HG02610 (cell line): ENCODE results near the gene BCAS4.
"Not testable (repeated sequence)": the region's sequence is repeated elsewhere in the genome, so short reads cannot be mapped to it uniquely, and the experiment has no call there.

Source experiments
- ATAC-seq: cut with Tn5 transposase; IDR thresholded peaks from one replicate; pipeline ENCODE4 v1.9.1; 2021; ENCODE audit warnings: mild to moderate bottlenecking, moderate library complexity; ENCODE audit not compliant: unreplicated experiment

BCAS4 gene

GRCh38 chr20:50798650-50799049, 3.8 kb downstream of the BCAS4 start:
- no peak for ATAC-seq

DNA sequence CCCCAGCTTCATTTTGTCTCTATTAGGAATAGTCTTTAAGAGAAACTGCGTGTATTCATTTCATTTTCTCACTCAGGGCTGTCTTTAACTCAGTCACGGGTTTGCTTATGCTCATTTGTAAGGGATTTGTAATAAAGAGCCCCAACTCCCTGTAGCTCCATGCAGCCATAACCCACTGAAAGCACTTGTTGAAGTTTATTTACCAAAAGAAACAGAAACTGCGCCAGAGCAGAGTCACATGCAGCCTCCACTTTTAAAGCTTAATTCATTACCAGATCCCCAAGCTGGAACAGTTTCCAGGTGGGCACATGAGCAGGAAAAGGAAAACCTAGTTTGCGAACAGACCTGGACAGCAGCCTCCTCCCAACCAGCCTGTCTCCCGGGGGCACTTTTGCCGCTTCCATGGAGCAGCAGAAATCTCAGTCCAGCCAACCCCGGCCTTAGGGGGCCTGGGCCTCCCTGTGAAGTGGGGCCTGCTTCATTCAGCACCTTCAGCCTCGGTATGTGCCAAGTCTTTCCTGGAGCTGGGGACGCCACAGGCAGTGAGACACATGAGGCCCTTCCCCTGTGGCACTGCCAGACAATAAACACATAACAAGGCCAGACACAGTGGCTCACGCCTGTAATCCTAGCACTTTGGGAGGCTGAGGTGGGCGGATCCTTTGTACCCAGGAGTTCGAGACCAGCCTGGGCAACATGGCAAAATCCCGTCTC, 4.5 kb downstream of the BCAS4 start:
- no peak for ATAC-seq

DNA sequence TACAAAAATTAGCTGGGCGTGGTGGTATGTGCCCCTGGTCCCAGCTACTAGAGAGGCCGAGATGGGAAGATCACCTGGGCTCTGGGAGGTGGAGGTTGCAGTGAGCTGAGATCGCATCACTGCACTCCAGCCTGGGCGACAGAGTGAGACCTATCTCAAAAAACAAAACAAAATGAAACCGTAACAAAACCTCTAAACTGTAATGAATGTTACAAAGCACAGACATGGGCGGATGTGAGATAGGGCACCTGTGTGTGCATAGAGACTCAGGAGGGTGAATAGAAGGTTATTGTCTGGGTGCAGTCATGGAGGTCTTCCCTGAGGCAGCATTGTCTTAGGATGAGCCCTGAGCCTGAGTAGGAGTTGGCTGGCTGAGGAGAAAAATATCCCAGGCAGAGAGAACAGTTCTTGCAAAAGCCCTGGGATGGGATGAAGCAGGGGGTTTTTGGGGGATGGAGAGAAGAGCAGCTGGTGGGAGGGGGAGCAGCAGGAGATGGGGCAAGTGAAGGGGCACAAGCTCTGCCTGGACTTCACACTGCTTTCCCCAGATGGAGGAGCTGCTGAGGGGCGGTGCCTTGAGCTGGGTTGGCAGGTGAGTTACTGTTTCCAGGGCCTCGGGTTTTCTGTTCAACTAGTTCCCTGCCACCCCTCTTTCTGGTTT, 5.2 kb downstream of the BCAS4 start:
- ATAC-seq: peak; percentile 48

DNA sequence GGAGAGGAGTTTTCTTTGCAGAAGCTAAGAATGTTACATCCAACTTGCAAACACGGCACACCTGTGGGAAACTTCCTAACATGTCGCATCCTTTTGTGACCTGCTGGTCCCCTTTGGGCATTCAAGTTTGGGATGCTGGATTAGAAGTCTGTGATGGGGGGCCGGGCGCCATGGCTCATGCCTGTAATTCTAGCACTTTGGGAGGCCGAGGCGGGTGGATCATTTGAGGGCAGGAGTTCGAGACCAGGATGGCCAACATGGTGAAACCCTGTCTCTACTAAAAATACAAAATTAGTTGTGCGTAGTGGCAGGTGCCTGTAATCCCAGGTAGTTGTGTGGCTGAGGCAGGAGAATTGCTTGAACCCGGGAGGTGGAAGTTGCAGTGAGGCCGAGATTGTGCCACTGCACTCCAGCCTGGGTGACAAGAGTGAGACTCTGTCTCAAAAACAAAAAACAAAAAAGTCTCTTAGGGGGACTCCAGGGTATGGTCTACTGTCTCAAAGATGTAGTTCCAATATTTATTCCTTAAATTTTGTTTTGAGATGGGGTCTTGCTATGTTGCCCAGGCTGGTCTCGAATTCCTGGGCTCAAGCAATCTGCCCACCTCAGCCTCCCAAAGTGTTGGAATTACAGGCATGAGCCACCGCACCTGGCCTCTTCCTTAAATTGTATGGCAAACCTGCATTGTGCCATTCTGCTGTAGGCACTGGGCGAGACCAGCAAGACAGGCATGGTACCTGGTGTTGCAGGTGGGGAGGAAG, 6.3 kb downstream of the BCAS4 start:
- ATAC-seq: not testable (repeated sequence)

DNA sequence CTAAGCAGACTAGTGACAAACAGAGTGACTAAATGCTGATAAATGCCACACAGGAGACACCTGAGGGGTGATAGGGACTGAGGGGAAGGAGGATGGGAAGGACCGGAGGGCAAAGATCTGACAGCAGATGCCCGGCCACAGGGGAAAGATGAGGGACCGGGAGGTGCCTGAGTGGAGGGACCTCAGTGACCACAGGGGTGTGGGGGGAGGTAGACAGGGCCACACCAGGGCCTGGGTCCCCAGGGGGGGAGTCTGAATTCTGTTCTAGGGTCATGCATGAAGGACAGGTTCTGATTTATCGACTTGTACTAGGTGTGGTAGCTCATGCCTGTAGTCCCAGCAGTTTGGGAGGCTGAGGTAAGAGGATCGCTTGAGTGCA, 6.9 kb downstream of the BCAS4 start:
- no peak for ATAC-seq

DNA sequence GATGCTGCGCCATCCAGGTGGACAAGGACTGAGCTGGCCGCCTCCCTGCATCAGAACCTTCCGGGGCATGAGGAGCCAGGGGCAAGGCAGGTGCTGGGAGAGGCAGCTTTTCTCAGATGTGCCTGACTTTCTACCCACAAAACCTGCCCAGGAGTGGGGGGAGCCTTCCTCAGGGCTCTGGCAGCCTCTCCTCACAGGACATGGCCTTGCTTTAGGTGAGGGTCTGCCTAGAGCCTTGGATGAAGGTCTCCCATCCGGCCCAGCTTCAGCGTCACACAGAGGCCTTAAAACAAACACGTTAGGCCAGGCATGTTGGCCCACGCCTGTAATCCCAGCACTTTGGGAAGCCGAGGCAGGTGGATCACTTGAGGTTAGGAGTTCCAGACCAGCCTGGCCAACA, 7.4 kb downstream of the BCAS4 start:
- no peak for ATAC-seq

DNA sequence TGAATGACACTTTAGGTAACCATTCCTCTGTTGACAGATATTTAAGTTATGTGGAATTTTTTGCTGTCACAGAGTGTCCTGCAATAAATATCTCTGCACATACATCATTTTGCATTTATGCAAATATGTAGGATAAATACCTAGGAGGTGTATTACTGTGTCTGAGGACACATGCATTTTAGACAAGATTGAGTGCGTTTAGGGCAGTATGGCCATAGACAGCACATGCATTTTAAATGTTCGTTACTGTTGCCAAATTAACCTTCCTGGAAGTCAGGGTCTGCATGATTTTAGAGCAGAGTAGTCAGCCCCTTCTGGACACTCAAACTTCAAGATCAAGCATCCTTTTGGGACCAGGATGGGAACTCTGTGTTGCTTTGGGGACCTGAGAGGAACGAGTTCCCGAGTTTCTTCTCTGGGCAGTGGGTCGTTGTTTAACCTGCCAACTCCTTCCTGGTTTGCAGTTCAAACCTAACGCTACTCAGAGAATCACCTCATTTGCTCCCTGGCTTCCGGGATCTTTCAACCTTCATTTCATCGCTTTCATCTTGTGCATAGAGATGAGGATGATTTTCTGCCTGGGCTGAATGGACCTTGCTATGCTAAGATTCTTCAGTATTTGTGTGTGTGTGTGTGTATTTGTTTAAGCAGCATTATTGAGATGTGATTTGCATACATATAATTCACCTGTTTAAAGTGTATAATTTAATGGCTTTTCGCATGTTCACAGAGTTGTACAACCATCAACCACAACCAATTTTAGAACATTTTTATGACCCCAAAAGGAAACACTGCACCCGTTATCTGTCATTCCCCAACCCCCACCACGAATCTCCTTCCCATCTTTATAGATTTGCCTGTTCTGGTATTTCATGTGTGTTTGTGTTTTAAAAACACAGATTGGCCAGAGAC, 9.8 kb downstream of the BCAS4 start:
- no peak for ATAC-seq

GRCh38 chr20:50805349-50805684, 10.5 kb downstream of the BCAS4 start:
- ATAC-seq: no peak

GRCh38 chr20:50806126-50806768, 11.4 kb downstream of the BCAS4 start:
- no peak for ATAC-seq

DNA sequence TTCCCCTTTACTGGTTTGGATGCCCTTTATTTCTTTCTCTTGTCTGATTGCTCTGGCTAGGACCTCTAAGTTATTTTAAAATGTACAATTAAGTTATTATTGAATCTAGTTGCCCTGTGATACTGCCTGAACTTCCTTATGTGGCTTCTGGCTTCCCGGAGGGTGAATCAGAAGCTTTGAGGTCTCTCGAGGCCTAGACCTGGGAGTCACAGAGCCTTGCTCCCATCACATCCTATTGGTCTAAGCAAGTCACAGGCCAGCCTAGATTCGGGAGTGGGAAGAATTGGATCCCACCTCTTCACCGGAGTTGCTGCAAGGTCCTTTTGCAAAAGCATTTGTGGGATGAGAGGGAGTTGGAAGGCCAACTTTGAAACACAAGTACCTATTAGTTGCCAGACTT, 15.2 kb downstream of the BCAS4 start:
- no peak for ATAC-seq

- ATAC-seq: no peak
These were observed 16.0 kb downstream of the BCAS4 start for GRCh38 chr20:50810842-50811241.

GRCh38 chr20:50813101-50813643, 18.3 kb downstream of the BCAS4 start:
- ATAC-seq: no peak

DNA sequence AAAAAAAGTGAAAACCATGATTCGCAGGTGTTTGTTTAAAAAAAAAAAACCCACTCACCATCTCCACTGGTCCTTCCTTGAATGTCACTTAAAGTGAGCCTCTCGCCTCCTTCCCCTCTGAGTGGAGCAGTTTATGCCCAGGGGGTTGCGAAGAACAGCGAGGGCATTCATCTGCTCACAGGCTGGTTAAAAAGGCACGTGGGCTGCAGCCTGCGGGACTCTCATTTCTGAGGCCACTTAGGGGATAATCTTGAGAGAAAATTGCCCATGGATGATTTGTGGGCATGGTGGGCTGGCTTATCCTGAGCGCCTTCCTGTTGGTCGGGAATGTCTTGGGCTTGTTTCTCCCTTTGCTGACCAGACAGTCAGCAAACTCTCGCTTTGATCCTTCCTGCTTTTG, 18.9 kb downstream of the BCAS4 start:
- ATAC-seq: no peak

- ATAC-seq: no peak
These were observed 19.7 kb downstream of the BCAS4 start for GRCh38 chr20:50814438-50815161.

- ATAC-seq: peak; percentile 42
These were observed 20.5 kb downstream of the BCAS4 start for GRCh38 chr20:50815162-50815989.

DNA sequence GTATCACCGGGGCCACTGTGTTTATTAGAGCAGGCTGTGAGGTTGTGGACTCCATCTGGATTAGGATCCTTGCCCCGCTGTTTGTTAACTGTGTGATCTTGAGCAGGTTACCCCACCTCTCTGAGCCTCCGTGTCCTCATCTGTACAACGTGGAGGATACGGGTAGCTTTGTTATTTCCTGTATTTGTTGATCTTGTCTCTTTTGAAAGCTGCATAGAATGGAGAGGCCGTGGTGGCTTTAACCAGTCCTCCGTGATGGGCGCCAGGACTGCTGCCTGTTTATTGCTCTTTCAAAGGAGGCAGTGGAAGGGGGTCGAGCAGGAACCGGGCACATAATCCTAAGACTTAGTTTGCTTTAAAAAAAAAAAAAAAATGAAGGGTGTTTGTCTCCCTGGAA, 22.9 kb downstream of the BCAS4 start:
- no peak for ATAC-seq

DNA sequence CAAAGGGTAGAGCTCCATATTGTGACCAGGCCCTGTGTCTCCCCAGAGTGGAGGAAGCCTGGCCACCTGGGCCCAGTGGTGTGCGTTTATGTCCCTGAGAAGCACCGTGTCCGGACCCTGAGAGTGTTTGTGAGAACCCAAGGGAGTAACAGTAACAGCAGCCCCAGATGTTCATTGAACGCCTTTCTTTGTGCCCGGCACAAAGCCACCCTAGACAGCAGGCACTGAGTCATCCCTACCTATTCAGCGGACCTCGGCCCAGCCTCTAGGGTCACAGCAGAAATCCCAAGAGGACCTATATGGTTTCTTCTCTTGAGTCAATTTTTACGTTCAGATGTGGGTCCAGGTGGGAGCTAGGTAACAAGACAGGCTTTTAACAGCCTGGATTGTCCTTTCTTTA, 24.5 kb downstream of the BCAS4 start:
- peak; percentile 50 for ATAC-seq

- no peak for ATAC-seq
These were observed 25.8 kb downstream of the BCAS4 start for GRCh38 chr20:50820515-50821256.
